Muscle of back (tissue), 11 donors: ENCODE measurements around the gene DCUN1D4. TPM values are rescaled to one million over a fixed set of nuclear protein-coding genes. Genes with fewer than 3 reads are reported as not detected.
"Not testable (repeated sequence)": the region's sequence is repeated elsewhere in the genome, so short reads cannot be mapped to it uniquely, and the experiment has no call there.

Experiments
- DNase-seq, 3 donors: peaks; one replicate each; pipeline versions ENCODE4 v3.0.0 to v3.0.0-alpha.2; 2013
- polyA plus RNA-seq, 10 donors: library from polyadenylated mRNA; unstranded; fragments of 120-200 nt; gene quantifications; one replicate each; pipeline ENCODE4 v1.2.1, GENCODE V29; 2013; ENCODE audit not compliant: insufficient read length in 10 of 10

Gene DCUN1D4
- polyA plus RNA-seq, 10 donors = 18.1 to 37.4 (median 24.8) TPM

- DNase-seq = peak in 1 of 3 donors; percentile 21
These were observed 42.4 kb downstream of the DCUN1D4 start for GRCh38 chr4:51885363-51885762.

GRCh38 chr4:51890760-51891159, 47.8 kb downstream of the DCUN1D4 start:
- no peak for DNase-seq

- DNase-seq = not testable (repeated sequence)
These were observed 50.4 kb downstream of the DCUN1D4 start for GRCh38 chr4:51893402-51893801.

- no peak for DNase-seq
These were observed 51.2 kb downstream of the DCUN1D4 start for GRCh38 chr4:51894059-51894645.

- DNase-seq = no peak
These were observed 52.2 kb downstream of the DCUN1D4 start for GRCh38 chr4:51895158-51895557.

GRCh38 chr4:51895816-51896408, 53.0 kb downstream of the DCUN1D4 start:
- peak; percentile 47 to 79 (median 51) for DNase-seq

GRCh38 chr4:51901363-51901762, 58.4 kb downstream of the DCUN1D4 start:
- DNase-seq = no peak

GRCh38 chr4:51906167-51906958, 63.4 kb downstream of the DCUN1D4 start:
- peak in 1 of 3 donors; percentile 20 for DNase-seq

- no peak for DNase-seq
These were observed 64.2 kb downstream of the DCUN1D4 start for GRCh38 chr4:51907006-51907669.

- no peak for DNase-seq
These were observed 66.3 kb downstream of the DCUN1D4 start for GRCh38 chr4:51909236-51909703.

- DNase-seq = no peak
These were observed 75.3 kb downstream of the DCUN1D4 start for GRCh38 chr4:51918251-51918650.

- no peak for DNase-seq
These were observed 80.4 kb downstream of the DCUN1D4 start for GRCh38 chr4:51923343-51923742.

GRCh38 chr4:51925307-51925706, 82.4 kb downstream of the DCUN1D4 start:
- no peak for DNase-seq

- no peak for DNase-seq
These were observed 87.6 kb downstream of the DCUN1D4 start for GRCh38 chr4:51930557-51930956.

GRCh38 chr4:51931461-51931860, 88.5 kb downstream of the DCUN1D4 start:
- DNase-seq = no peak

GRCh38 chr4:51932261-51932660, 89.3 kb downstream of the DCUN1D4 start:
- DNase-seq = peak in 1 of 3 donors; percentile 14

- no peak for DNase-seq
These were observed 89.7 kb downstream of the DCUN1D4 start for GRCh38 chr4:51932684-51933083.

GRCh38 chr4:51940460-51940859, 97.5 kb downstream of the DCUN1D4 start:
- not testable (repeated sequence) for DNase-seq

- no peak for DNase-seq
These were observed 99.3 kb downstream of the DCUN1D4 start for GRCh38 chr4:51942108-51942832.

GRCh38 chr4:51942833-51943215, 99.9 kb downstream of the DCUN1D4 start:
- DNase-seq = no peak

GRCh38 chr4:51943221-51943620, 100.3 kb downstream of the DCUN1D4 start:
- no peak for DNase-seq
